ENCODE measurements around the gene TMEM131L.
"Not testable (repeated sequence)": the region's sequence is repeated elsewhere in the genome, so short reads cannot be mapped to it uniquely, and the experiment has no call there.

The TMEM131L gene

DNA sequence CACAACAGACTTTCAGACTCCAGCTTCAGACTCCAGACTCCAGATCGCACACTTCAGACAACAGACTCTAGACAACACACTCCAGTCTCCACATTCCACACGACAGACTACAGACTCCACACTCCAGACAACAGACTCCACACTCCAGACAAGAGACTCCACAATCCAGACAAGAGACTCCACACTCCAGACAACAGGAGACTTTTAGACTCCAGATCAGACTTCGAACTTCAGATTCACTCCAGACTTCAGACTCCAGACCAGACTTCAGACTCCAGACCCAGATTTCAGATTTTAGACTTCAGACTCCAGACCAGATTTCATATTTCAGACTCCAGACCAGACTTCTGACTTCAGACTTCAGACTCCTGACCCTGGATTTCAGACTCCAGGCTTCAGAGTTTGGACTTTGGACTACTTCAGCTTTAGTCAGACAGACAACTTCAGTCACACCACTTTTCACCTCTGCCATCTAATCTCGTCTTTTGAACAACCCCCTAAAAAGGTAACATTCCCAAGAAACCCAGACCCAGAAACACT lies 188.9 kb downstream of the TMEM131L start:
- no peak overlapping the region for H3K4me3 ChIP-seq (replicated peaks; ENCODE audit: low read depth, low read length)
- TF ChIP-seq, protein P1, sequence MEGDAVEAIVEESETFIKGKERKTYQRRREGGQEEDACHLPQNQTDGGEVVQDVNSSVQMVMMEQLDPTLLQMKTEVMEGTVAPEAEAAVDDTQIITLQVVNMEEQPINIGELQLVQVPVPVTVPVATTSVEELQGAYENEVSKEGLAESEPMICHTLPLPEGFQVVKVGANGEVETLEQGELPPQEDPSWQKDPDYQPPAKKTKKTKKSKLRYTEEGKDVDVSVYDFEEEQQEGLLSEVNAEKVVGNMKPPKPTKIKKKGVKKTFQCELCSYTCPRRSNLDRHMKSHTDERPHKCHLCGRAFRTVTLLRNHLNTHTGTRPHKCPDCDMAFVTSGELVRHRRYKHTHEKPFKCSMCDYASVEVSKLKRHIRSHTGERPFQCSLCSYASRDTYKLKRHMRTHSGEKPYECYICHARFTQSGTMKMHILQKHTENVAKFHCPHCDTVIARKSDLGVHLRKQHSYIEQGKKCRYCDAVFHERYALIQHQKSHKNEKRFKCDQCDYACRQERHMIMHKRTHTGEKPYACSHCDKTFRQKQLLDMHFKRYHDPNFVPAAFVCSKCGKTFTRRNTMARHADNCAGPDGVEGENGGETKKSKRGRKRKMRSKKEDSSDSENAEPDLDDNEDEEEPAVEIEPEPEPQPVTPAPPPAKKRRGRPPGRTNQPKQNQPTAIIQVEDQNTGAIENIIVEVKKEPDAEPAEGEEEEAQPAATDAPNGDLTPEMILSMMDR (IDR thresholded peaks at IDR 0.05; ENCODE audit: insufficient read depth, low read length, poor library complexity, severe bottlenecking): no peak
- H3K36me3 ChIP-seq (ENCODE audit: control insufficient read depth, insufficient read depth, low read length): no peaks in the 10 kb centered on the region
- DNase-seq (ENCODE audit: extremely low read depth, insufficient read length): no peak
- H3K27me3 ChIP-seq (replicated peaks; ENCODE audit: control insufficient read depth, insufficient read depth, low read length): peaks cover 2% of the 10 kb centered on the region

- TF ChIP-seq, protein P1 (IDR thresholded peaks at IDR 0.05; ENCODE audit: insufficient read depth, low read length, poor library complexity, severe bottlenecking): no peak
- no peak for DNase-seq (ENCODE audit: extremely low read depth, insufficient read length)
Observed at GRCh38 chr4:153655928-153656327, 189.8 kb downstream of the TMEM131L start.

DNA sequence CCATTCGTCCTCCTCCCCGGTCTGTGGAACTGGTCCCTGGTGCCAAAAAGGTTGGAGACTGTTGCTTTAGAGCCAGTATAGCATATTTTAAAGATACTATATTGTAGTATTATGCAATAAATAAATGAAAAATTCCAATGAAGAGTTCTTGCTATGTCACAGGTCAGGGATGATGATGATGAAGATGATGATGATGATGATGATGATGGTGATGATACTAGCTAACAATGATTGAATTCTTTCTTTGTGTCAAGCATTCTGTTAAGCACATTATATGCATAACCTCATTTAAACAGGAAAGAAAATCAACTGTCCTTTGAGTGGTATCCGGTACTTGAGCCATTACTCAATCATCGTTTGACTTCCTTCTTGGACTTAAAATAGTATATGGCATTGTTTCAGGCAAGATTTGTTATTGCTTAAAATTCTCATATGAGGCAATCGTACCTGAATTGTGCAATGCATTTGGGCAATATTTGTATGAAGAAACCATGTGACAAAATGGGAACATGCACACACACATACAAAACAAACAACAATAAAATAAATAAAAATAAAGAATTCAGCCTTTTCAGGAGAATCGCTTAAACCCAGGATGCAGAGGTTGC lies 195.2 kb downstream of the TMEM131L start:
- Histone ChIP-seq H3K27me3 (replicated peaks; ENCODE audit: control insufficient read depth, insufficient read depth, low read length) (no peaks in the 10 kb centered on the region; the same call in 1 of the 2 replicates), H3K36me3 (ENCODE audit: control insufficient read depth, insufficient read depth, low read length) (no peaks in the 10 kb centered on the region), H3K4me3 (replicated peaks; ENCODE audit: low read depth, low read length) (no peak overlapping the region)
- TF ChIP-seq, protein P1 (IDR thresholded peaks at IDR 0.05; ENCODE audit: insufficient read depth, low read length, poor library complexity, severe bottlenecking): no peak
- no peak for DNase-seq (ENCODE audit: extremely low read depth, insufficient read length)

More at GRCh38 chr4:153655928-153656327, 189.8 kb downstream of the TMEM131L start:
- H3K4me3 ChIP-seq (replicated peaks; ENCODE audit: low read depth, low read length): no peak overlapping the region
- peaks cover 2% of the 10 kb centered on the region for H3K27me3 ChIP-seq (replicated peaks; ENCODE audit: control insufficient read depth, insufficient read depth, low read length)
- H3K36me3 ChIP-seq (ENCODE audit: control insufficient read depth, insufficient read depth, low read length): no peaks in the 10 kb centered on the region

DNA sequence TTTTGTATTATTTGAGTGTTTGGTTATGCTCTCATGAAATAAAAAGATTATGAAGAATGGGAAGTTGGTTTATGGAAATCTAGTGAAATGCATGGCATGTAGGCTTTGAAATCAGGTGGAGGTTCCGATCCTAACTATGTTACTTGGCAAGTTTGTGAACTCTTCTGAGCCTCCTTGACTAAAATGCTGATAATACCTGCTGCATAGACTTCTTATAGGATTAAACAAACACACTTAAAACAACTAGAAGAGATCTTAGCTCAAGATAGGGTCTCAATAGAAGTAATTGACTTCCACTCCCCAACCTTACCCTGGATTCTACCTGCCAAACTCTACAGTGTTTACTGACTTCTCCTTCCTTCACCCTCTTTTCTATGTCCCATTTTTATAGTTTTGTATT lies 195.7 kb downstream of the TMEM131L start:
- no peaks in the 10 kb centered on the region for H3K36me3 ChIP-seq (ENCODE audit: control insufficient read depth, insufficient read depth, low read length)
- no peak for DNase-seq (ENCODE audit: extremely low read depth, insufficient read length)
- H3K27me3 ChIP-seq (replicated peaks; ENCODE audit: control insufficient read depth, insufficient read depth, low read length): no peaks in the 10 kb centered on the region; the same call in 1 of the 2 replicates
- no peak overlapping the region for H3K4me3 ChIP-seq (replicated peaks; ENCODE audit: low read depth, low read length)
- TF ChIP-seq, protein P1 (IDR thresholded peaks at IDR 0.05; ENCODE audit: insufficient read depth, low read length, poor library complexity, severe bottlenecking): no peak

GRCh38 chr4:153663667-153664066 lies 197.5 kb downstream of the TMEM131L start:
- Histone ChIP-seq H3K27me3 (replicated peaks; ENCODE audit: control insufficient read depth, insufficient read depth, low read length) (no peaks in the 10 kb centered on the region; the same call in 1 of the 2 replicates), H3K36me3 (ENCODE audit: control insufficient read depth, insufficient read depth, low read length) (no peaks in the 10 kb centered on the region)

GRCh38 chr4:153666505-153666904 lies 200.3 kb downstream of the TMEM131L start:
- DNase-seq (ENCODE audit: extremely low read depth, insufficient read length); H3K27me3 ChIP-seq (replicated peaks; ENCODE audit: control insufficient read depth, insufficient read depth, low read length); H3K4me3 ChIP-seq (replicated peaks; ENCODE audit: low read depth, low read length); H3K36me3 ChIP-seq (ENCODE audit: control insufficient read depth, insufficient read depth, low read length): not testable (repeated sequence)

More at GRCh38 chr4:153663667-153664066, 197.5 kb downstream of the TMEM131L start:
- no peak for DNase-seq (ENCODE audit: extremely low read depth, insufficient read length)
- TF ChIP-seq, protein P1 (IDR thresholded peaks at IDR 0.05; ENCODE audit: insufficient read depth, low read length, poor library complexity, severe bottlenecking): no peak
- no peak overlapping the region for H3K4me3 ChIP-seq (replicated peaks; ENCODE audit: low read depth, low read length)
